ENCODE data around the gene SCYL2. TPM values are rescaled to one million over a fixed set of nuclear protein-coding genes. Genes with fewer than 3 reads are reported as not detected.
A peak's percentile ranks its signal among the peaks of the same experiment; 100 is the strongest.

Gene SCYL2
- total RNA-seq, 1 experiment from 2014 or later: 41.4 TPM

GRCh38 chr12:100268835-100269564 lies 2.0 kb downstream of the SCYL2 start:
- H3K9ac ChIP-seq (ENCODE audit: extremely low read depth, insufficient read length, low read length): peak overlapping the region; percentile 55
- H4K20me1 ChIP-seq (ENCODE audit: control insufficient read depth, insufficient read depth, insufficient read length): no peaks in the 10 kb centered on the region
- H2AFZ ChIP-seq (ENCODE audit: low read length): no peak overlapping the region
- H3K4me1 ChIP-seq (ENCODE audit: insufficient read depth, low read length): 0 out of 2 replicates have a peak, but pooled peaks cover 6% of the 10 kb centered on the region
- H4K8ac ChIP-seq (replicated peaks; ENCODE audit: insufficient read length, low read depth, low read length): no peak overlapping the region
- peaks cover 10% of the 10 kb centered on the region for H3K23me2 ChIP-seq (ENCODE audit: insufficient read length, low read depth, low read length, poor library complexity, severe bottlenecking)
- Mint-ChIP-seq H3K36me3 (ENCODE audit: insufficient read depth in 1 of 3, low read depth in 3 of 3) (peaks cover 0 to 1% (median 0%) of the 10 kb centered on the region in 3 experiments; a peak in 2 of 7 replicates), H3K9me3 (no peaks in the 10 kb centered on the region), H3K27me3 (ENCODE audit: low read depth) (no peaks in the 10 kb centered on the region), H3K4me1 (peaks cover 17 to 18% of the 10 kb centered on the region in 2 experiments), H3K4me3 (peak overlapping the region; percentile 97 to 99), H3K27ac (peak overlapping the region in 1 of 3 experiments; percentile 17; a peak in 5 of 7 replicates)
- no CpG with 5 or more reads among the region's 5 CpGs for WGBS (ENCODE audit: extremely low coverage, insufficient read length, low lambda C conversion rate)
- no peaks in the 10 kb centered on the region for H3K79me1 ChIP-seq (ENCODE audit: insufficient read depth, low read depth, low read length, poor library complexity, severe bottlenecking)
- peak overlapping the region; percentile 94 for H3K4me2 ChIP-seq (ENCODE audit: insufficient read depth, insufficient read length, low read length)
- H3K23ac ChIP-seq (ENCODE audit: insufficient read length, low read depth, low read length): no peak overlapping the region
- H2AK5ac ChIP-seq (ENCODE audit: insufficient read length, low read length): no peak overlapping the region
- H4K5ac ChIP-seq (ENCODE audit: insufficient read length, low read depth, low read length): no peak overlapping the region
- no peaks in the 10 kb centered on the region for H3K27me3 ChIP-seq (ENCODE audit: insufficient read depth, low read length)
- H3K9me3 ChIP-seq (ENCODE audit: control insufficient read depth, low read depth, low read length): no peaks in the 10 kb centered on the region
- H3K56ac ChIP-seq (ENCODE audit: insufficient read length, low read depth, low read length): no peak overlapping the region
- H2BK120ac ChIP-seq (ENCODE audit: low read depth, low read length, poor library complexity, severe bottlenecking): no peak overlapping the region
- no peak overlapping the region for H3K18ac ChIP-seq (ENCODE audit: insufficient read length, low read depth, low read length)
- H3T11ph ChIP-seq (ENCODE audit: low read length): no peak overlapping the region
- H4K91ac ChIP-seq (ENCODE audit: insufficient read length, low read depth, low read length): no peak overlapping the region
- H3K4ac ChIP-seq (ENCODE audit: low read depth, low read length): no peak overlapping the region
- DNase-seq: no peak
- H2BK15ac ChIP-seq (ENCODE audit: low read depth, low read length): no peak overlapping the region
- H3K79me2 ChIP-seq (ENCODE audit: insufficient read depth, low read length): peaks cover 9% of the 10 kb centered on the region; the same call in 1 of the 2 replicates
- H2BK20ac ChIP-seq (ENCODE audit: low read depth, low read length, poor library complexity, severe bottlenecking): no peak overlapping the region
- H3K14ac ChIP-seq (ENCODE audit: insufficient read depth, low read length): no peak overlapping the region
- no peak overlapping the region for H2BK12ac ChIP-seq (ENCODE audit: insufficient read length, low read depth, low read length)
- no peak overlapping the region for H3K27ac ChIP-seq (ENCODE audit: insufficient read length, low read depth, low read length)
- TF ChIP-seq CTCF (conservative IDR thresholded peaks at IDR 0.05): no peak
- no peak overlapping the region for H2BK5ac ChIP-seq (ENCODE audit: insufficient read length, low read length)

Measured in H9 (cell line).